Measurements from ENCODE around the gene AFF1. TPM values are rescaled to one million over a fixed set of nuclear protein-coding genes. Genes with fewer than 3 reads are reported as not detected.

Gene AFF1, protein sequence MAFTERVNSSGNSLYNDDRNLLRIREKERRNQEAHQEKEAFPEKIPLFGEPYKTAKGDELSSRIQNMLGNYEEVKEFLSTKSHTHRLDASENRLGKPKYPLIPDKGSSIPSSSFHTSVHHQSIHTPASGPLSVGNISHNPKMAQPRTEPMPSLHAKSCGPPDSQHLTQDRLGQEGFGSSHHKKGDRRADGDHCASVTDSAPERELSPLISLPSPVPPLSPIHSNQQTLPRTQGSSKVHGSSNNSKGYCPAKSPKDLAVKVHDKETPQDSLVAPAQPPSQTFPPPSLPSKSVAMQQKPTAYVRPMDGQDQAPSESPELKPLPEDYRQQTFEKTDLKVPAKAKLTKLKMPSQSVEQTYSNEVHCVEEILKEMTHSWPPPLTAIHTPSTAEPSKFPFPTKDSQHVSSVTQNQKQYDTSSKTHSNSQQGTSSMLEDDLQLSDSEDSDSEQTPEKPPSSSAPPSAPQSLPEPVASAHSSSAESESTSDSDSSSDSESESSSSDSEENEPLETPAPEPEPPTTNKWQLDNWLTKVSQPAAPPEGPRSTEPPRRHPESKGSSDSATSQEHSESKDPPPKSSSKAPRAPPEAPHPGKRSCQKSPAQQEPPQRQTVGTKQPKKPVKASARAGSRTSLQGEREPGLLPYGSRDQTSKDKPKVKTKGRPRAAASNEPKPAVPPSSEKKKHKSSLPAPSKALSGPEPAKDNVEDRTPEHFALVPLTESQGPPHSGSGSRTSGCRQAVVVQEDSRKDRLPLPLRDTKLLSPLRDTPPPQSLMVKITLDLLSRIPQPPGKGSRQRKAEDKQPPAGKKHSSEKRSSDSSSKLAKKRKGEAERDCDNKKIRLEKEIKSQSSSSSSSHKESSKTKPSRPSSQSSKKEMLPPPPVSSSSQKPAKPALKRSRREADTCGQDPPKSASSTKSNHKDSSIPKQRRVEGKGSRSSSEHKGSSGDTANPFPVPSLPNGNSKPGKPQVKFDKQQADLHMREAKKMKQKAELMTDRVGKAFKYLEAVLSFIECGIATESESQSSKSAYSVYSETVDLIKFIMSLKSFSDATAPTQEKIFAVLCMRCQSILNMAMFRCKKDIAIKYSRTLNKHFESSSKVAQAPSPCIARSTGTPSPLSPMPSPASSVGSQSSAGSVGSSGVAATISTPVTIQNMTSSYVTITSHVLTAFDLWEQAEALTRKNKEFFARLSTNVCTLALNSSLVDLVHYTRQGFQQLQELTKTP
- 73.3 TPM for total RNA-seq
- long read RNA-seq, transcript AFF1-209 (3 exons, 480 nt) = major isoform, 7 of 14 reads
- long read RNA-seq, partial matches to known transcripts = 0 of 14 reads
- long read RNA-seq, other reads (novel, unspliced or antisense) = 7 of 14 reads

DNA sequence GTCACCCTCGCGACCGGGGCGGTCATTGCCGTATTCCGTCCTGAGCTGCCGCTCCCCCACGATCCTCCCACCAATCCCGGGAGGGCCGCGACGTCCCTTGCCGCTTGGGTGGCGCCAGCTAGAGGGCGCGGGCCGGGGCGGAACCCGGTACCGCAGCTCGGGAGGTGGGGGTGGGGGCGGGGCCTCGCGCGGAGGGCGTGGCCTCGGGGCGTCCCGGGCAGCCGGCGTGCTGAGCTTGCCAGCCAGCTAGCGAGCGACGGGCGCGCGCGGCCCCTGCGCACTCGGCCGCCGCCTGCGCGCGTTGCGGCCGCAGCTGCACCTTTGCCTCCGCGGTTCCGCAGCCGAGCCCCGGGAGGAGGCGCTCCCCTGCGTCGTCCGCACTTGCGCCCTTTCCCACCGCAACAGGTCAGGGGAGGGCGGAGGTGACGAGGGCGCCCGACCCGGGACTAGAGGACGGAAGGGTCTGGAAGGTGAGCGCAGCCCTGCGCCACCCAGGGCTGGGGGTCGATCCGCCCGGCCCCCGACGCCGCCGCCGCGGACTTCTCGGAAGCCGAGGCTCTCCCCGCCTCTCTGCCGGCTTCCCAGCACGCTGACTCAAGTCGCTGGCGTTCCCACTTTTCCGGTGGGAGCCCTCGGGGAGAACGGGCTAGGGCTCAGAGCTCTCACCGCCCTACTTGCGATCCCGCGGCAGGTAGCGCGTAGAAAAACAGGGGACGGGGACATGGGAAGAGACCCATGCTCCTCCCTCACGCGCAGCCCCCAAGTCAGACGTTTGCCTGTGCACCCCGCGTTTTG is at the start of gene AFF1:
TSS of gene AFF1 (plus strand) at position 241 of the 795 bp plus-strand sequence. CDS start 13,523 bp downstream, outside the sequence.
- intact Hi-C loops (cut with DNase I) = loop anchor here (1.0 to 2.0 kb wide), 2 partner anchors 71 to 158 kb away; no protein-coding TSS in a partner anchor
- peak; percentile 96 for DNase-seq (ENCODE audit: missing footprints)
- peak; percentile 96 for ATAC-seq

DNA sequence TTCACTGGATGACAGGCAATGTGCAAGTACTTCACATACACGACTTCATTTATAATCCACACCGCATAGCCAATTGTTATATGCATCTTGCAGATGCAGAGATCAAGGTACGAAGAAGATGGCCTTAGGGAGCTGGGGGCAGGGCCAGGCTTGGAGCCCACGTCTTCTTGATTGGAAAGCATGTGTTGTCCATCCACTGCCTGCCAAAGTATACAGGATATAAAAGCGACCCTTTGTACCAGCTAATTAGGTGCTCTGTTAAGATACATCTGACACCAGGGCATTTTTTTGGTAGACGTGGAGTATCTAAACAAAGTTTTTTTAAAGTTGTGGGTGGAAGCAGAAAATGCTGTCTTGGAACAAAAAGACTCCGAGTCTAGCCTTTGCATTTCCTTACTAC is 44.0 kb upstream of the AFF1 start:
- DNase-seq (ENCODE audit: missing footprints) (no peak), ATAC-seq (no peak)
- intact Hi-C loops (cut with DNase I) = no loop called here

DNA sequence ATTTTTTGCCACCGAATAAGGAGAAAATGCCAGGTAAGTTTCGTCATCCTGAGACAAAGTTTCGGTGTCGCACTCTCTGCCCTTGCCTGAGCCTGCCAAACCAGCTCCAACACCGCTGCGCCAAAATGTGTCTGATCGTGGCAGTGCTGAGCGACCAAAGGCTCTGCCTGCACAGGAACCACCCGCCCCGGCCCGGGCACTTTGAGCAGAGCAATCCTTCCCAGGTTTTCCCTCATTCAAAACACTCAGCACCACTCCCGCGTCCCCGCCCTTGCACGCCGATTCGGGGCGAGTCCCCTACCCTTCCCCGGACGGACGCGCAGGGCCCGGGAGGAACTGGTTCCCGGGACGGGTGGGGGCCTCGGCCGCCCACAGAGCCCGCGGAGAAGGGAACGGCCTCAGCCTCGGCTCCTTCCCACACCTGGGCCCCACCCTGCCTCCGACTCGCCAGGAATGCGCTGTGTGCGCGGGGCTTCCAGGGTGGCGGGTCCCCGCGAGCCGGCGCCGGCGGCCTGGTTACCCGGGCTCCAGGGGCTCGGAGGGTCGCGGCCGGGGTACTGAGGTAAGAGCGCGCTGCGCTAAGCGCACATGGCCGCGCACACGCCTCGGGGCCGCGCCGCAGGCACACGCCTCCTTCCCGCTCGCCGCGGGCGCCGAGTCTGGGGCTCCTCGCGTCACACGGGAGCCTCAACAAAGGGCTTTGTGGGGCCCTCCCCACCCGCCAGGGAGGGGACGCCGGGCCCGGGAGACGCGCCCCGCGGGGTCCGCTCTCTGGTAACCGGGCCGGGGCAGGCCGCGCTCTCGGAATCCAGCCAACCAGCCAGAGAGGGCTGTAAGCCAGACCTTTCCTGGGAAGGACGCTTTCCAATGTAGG is 42.8 kb upstream of the AFF1 start, which contains the start of gene C4orf36:
TSS of gene C4orf36 (minus strand) at position 661 of the 874 bp plus-strand sequence. CDS start 902 bp downstream, outside the sequence.
- intact Hi-C loops (cut with DNase I) = no loop called here
- peak; percentile 82 for DNase-seq (ENCODE audit: missing footprints)
- ATAC-seq = peak; percentile 84

DNA sequence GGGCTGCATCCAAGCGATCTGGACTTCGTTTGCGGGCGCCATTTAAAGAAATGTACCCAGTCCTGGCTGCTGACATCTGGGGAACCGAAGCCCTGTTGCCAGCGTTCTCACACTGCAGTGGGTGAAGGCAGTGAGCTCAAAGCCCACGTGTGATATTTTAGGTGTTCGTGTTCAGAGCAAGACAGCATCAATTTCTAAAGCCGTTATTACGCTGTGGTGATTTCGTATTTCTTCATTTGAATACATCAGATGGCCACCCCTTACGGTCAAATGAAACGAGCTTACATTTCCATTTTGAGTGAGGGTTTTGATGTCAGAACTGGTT is 42.2 kb upstream of the AFF1 start:
- intact Hi-C loops (cut with DNase I) = no loop called here
- ATAC-seq (no peak), DNase-seq (ENCODE audit: missing footprints) (no peak)

DNA sequence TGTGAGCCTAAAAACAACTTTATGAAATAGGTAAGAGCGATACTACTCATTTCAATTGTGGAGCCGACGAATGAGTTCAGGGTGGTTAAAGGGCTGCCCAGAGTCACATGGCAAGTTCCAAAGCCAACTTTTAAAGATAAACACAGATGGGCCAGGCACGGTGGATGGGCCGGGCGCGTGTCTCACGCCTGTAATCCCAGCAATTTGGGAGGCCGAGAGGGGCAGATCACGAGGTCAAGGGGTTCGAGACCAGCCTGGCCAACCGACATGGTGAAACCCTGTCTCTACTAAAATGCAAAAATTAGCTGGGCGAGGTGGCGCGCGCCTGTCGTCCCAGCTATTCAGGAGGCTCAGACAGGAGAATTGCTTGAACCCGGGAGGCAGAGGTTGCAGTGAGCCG is 41.7 kb upstream of the AFF1 start:
- intact Hi-C loops (cut with DNase I) = no loop called here
- DNase-seq (ENCODE audit: missing footprints) (no peak), ATAC-seq (no peak)

DNA sequence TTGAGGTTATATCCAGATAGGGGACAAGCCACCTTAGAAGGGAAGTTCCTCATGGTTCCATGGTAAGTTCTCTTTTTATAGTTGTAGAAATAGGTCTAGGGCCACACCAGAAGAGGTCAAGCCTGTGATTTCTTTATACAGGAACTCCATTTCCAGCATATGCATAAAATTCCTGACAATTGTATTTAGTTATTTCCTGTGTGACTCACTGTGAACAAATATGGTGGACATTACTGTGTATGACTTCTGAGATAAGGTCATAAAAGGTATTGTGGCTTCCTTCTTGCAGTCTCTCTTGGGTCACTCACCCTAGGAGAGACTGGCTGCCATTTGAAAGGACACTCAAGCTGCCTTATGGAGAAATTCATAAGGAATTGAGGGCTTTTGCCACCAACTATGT is 40.4 kb upstream of the AFF1 start:
- DNase-seq (ENCODE audit: missing footprints) = no peak
- intact Hi-C loops (cut with DNase I) = no loop called here
- no peak for ATAC-seq

DNA sequence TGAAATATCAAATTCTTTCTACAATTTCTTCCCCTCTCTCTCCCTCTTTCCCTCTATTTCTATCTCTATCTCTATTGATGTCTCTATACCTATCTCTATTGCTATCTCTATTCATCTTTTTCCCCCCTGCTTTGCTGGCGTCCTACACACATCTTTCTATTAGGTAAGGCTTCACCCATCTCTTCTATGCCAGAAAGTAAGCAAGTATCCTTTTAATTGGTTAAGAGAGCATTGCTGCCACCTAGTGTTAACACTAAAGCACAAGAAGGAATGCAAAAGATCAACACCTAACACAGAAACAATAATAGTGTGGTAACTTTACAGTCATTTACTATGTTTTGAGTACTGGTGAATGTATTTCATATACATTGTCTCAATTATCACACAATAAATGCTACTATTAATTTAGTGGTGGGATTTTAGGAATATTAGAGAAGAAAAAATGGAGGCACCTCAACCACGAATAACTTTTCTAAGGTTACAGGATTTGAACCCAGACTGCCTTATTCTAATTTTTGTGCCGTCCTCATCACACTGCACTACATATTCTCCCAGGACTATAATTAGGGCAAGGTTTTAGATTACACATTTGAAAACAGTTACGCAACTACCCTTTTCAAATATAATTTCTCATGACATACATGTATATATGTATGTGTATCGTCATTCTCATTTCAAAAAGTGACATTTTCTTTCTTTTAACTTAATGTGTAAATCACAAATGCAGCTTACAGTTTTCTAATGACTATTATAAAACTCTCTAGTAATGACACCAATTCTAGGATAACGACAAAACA is 38.9 kb upstream of the AFF1 start:
- DNase-seq (ENCODE audit: missing footprints) = no peak
- ATAC-seq = peak; percentile 40
- intact Hi-C loops (cut with DNase I) = loop anchor here (1.0 kb wide), 1 partner anchor 399 kb away; no protein-coding TSS in a partner anchor

DNA sequence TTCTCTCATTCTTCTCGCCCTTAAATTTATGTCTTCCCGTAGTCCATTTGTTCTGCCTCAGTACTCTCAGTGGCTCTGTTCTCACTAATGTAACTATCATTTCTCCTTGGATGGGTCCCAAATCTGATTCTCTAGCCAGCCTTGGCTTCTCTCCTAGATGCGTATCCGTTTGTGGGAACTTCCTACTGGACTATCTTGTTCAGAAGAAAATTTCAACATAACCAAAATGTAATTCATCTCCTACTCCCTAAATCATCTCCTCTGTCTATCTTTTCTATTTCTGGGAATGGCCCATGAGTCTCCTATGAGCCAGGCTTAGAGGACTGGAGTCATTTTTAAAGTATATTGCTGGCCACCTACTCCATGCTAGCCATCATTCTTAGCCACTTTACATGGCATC is 38.2 kb upstream of the AFF1 start:
- no peak for DNase-seq (ENCODE audit: missing footprints)
- no peak for ATAC-seq
- intact Hi-C loops (cut with DNase I) = no loop called here

DNA sequence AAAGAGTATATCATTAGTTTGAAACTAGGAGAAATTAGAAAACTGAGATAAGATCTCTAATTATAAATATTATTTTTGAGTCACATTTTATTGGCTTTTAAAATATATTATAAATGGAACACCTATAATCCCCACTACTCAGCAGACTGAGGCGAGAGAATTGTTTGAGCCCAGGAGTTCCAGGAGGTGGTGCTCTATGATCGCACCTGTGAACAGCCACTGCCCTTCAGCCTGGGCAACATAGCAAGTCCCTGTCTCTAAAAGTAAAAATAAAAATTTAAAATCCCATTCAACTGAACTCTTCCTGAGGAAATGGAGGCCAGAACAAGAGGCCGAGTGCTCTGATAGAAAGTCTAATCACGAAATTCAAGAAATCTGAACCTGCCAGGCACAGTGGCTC is 36.2 kb upstream of the AFF1 start:
- ATAC-seq (no peak), DNase-seq (ENCODE audit: missing footprints) (no peak)
- intact Hi-C loops (cut with DNase I) = no loop called here

DNA sequence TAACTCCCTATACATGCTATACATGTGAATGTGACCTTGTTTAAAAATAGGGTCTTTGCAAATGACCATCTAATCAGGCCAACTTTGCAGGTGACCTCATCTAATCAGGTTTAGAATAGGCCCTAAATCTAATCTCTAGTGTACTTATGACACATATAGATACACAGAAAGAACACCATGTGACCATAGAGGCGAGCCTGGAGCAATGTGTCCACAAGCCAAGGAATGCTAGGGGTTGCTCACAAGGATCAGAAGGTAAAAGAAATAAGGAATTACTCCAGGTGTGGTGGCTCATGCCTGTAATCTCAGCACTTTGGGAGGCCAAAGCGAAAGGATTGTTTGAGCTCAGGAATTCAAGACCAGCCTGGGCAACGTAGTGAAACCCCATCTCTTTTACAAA is 32.9 kb upstream of the AFF1 start:
- no peak for ATAC-seq
- DNase-seq (ENCODE audit: missing footprints) = no peak
- intact Hi-C loops (cut with DNase I) = no loop called here

DNA sequence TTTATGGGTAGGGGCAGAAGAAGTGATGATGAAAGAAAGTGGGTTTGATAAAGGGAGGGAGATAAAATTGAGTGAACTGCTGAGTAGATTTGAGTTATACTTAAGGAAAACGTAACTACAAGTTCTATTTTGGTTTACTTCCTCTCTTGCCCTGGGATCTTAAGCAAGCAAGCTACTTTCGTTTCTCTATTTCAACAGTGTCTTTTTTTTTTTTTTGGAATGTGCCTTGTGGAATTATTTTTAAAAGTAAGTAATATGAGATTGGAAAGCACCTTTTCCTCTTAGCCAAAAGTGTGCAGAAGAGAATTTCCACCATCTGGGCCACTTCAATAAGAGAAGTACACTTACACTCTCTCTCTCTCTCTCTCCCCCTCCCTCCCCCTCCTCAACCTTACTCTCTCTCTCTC is 26.6 kb upstream of the AFF1 start:
- ATAC-seq = no peak
- intact Hi-C loops (cut with DNase I) = no loop called here
- DNase-seq (ENCODE audit: missing footprints) = no peak

DNA sequence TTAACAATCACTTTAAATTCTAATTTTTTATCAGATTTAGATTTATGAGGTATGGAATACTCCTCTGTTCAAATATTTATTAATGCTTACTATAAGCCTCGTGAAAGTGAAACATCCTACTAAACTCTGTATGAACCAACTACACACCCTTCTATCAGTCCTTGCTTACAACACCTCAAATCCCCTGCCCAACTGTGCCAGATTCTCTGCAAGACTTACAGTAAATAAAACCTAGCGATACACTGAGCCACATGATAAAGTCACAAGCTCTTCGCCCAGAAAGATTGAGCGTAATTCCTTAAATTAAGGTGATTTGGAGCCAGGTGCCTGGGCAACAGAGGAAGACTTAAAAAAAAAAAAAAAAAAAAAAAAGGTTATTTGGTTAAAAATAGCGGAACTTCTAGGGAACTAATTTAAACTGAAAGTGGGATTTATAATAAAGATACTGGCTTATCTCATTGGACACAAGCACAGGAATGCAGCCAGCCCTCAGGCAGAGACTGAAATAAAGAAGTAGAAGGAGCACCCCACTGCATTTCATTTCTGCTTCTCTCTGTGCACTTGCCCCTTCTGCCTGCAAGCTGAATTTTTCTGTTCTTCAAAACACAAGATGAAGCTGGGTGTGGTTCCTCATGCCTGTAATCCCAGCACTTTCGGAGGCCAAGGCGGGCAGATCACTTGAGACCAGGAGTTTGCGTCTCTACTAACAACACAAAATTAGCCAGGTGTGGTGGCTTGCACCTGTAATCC is 25.1 kb upstream of the AFF1 start:
- no peak for ATAC-seq
- intact Hi-C loops (cut with DNase I) = no loop called here
- no peak for DNase-seq (ENCODE audit: missing footprints)

DNA sequence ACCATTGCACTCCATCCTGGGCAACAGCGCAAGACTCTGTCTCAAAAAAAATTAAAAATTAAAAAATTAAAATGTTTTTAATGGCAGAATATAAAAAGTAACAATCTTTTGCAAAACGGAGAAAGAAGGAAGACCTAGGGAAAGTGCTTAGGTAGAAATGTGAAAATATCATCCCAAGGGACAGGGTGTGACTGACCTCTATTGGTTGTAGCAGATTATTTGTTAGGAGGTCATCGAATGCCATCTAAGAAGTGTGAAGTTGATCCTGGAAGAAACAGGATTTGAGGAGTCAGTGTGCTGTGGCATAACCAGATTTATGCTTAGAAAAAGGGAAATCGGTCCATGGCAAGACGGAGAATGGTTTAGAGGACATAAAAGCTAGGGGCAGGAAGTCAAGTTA is 24.4 kb upstream of the AFF1 start:
- intact Hi-C loops (cut with DNase I) = no loop called here
- ATAC-seq (no peak), DNase-seq (ENCODE audit: missing footprints) (no peak)

DNA sequence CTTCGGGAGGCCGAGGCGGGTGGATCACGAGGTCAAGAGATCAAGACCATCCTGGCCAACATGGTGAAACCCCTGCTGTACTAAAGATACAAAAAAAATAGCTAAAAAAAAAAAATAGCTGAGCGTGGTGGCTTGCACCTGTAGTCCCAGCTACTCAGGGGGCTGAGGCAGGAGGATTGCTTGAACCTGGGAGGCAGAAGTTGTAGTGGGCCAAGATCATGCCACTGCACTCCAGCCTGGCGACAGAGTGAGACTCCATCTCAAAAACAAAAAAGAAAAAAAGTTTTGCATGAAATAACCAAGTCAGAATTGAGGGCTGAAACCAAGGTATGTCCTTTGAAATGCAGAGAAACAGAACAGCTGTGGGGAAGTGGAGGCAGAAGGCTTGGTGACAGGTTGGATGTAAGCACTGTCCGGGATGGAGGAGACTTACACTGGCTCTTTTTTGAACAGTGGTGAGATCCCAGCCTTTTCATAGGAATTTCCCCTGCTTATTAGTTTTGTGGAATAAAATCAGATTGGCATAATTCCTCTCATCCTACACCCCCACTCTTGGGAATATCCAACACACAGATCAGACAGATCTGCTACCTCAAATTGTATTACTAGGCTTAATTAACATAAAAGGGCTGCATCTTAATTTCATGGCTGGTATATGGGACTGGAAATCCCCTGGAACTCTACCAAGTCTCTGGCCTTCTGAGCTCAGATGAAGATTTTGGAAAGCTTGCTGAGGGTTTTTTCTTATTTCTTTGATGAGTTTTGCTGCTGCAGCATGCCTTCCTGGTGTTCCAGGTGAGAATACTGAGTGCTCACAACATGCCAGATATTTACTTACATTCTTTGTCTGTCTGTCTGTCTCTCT is 23.8 kb upstream of the AFF1 start:
- intact Hi-C loops (cut with DNase I) = no loop called here
- DNase-seq (ENCODE audit: missing footprints) (no peak), ATAC-seq (no peak)

DNA sequence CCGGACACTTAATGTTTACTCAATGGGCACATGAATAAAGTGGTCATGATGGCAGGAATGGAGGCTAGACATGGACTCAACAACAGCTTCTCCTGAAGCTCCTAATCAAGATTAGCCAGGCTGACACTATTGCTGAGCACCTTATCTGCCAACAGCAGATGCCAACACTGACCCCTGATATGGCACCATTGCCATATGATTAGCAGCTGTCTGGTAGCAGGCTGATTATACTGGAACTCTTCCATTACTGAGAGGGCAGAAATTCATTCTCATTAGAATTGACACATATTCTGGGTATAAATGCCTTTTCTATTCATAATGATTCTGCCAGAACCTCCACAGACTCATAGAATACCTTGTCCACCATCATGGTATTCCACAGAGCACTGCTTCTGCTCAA is 18.4 kb upstream of the AFF1 start:
- intact Hi-C loops (cut with DNase I) = no loop called here
- no peak for ATAC-seq
- DNase-seq (ENCODE audit: missing footprints) = no peak

Measured in Right ventricle myocardium inferior (tissue), 1 donor.